IgD-negative memory B cell (primary cell): ENCODE measurements around the gene PATE4. TPM values are rescaled to one million over a fixed set of nuclear protein-coding genes. Genes with fewer than 3 reads are reported as not detected.
"Not testable (repeated sequence)": the region's sequence is repeated elsewhere in the genome, so short reads cannot be mapped to it uniquely, and the experiment has no call there.

ENCODE experiments used
- H3K27ac Mint-ChIP-seq, 3 donors: one replicate each; pipeline ENCODE4 v1.8.0; 2020 to 2022; ENCODE audit warnings: mild to moderate bottlenecking in 3 of 3, mixed read lengths in 3 of 3, moderate library complexity in 1 of 3
- H3K27me3 Mint-ChIP-seq: one replicate; pipeline ENCODE4 v1.8.0; 2021; ENCODE audit warnings: mixed read lengths
- H3K36me3 Mint-ChIP-seq: one replicate; pipeline ENCODE4 v1.8.0; 2020; ENCODE audit warnings: mild to moderate bottlenecking, mixed read lengths
- H3K4me1 Mint-ChIP-seq, 3 donors: one replicate each; pipeline ENCODE4 v1.8.0; 2020 to 2022; ENCODE audit warnings: mixed read lengths in 3 of 3, mild to moderate bottlenecking in 1 of 3
- H3K4me3 Mint-ChIP-seq, 4 donors: one replicate each; pipeline ENCODE4 v1.8.0; 2020 to 2022; ENCODE audit warnings: mild to moderate bottlenecking in 4 of 4, mixed read lengths in 4 of 4, moderate library complexity in 3 of 4
- H3K9me3 Mint-ChIP-seq, 3 donors: one replicate each; pipeline ENCODE4 v1.8.0; 2020 to 2021; ENCODE audit warnings: mixed read lengths in 3 of 3, mild to moderate bottlenecking in 1 of 3
- polyA plus RNA-seq: library from polyadenylated mRNA; unstranded; fragments of 300-500 nt; fragmentation: Illumina TruSeq; gene quantifications from one replicate; pipeline ENCODE4 v1.2.3, GENCODE V29; 2021

Gene PATE4
- not detected for polyA plus RNA-seq

- peaks cover 2% of the 10 kb centered on the region for H3K27me3 Mint-ChIP-seq
- H3K4me3 Mint-ChIP-seq: no peak within 1 kb of the TSS
- H3K4me1 Mint-ChIP-seq: no peaks in the 10 kb centered on the region
- H3K36me3 Mint-ChIP-seq: no peaks in the 10 kb centered on the region
- H3K27ac Mint-ChIP-seq: no peak within 1 kb of the TSS
- H3K9me3 Mint-ChIP-seq: peaks cover 3 to 10% (median 7%) of the 10 kb centered on the region in 3 donors
These were observed at the start of gene PATE4 for GRCh38 chr11:125833016-125833415. PATE4 (plus strand) TSS chr11:125833316; CDS start chr11:125833360, 44 bp downstream.

- Mint-ChIP-seq H3K4me3 (no peak overlapping the region), H3K36me3 (peaks cover 3% of the 10 kb centered on the region), H3K9me3 (peaks cover 0 to 3% (median 0%) of the 10 kb centered on the region in 3 donors), H3K4me1 (no peaks in the 10 kb centered on the region), H3K27ac (no peak overlapping the region), H3K27me3 (peaks cover 5% of the 10 kb centered on the region)
These were observed 48.4 kb upstream of the PATE4 start for GRCh38 chr11:125784678-125785077.

- peaks cover 6% of the 10 kb centered on the region for H3K27me3 Mint-ChIP-seq
- H3K4me3 Mint-ChIP-seq: no peak within 1 kb of the TSS
- H3K27ac Mint-ChIP-seq: no peak within 1 kb of the TSS
- H3K4me1 Mint-ChIP-seq: no peaks in the 10 kb centered on the region
- peaks cover 0 to 5% (median 4%) of the 10 kb centered on the region in 3 donors for H3K9me3 Mint-ChIP-seq
- peaks cover 2% of the 10 kb centered on the region for H3K36me3 Mint-ChIP-seq
These were observed 45.3 kb upstream of the PATE4 start, which contains the start of gene PATE3 for GRCh38 chr11:125787827-125788226. PATE3 (plus strand) TSS chr11:125788127; CDS start chr11:125788152, 25 bp downstream.

GRCh38 chr11:125790825-125791224 lies 42.3 kb upstream of the PATE4 start:
- peaks cover 2% of the 10 kb centered on the region for H3K36me3 Mint-ChIP-seq
- no peaks in the 10 kb centered on the region for H3K4me1 Mint-ChIP-seq
- H3K27ac Mint-ChIP-seq: no peak overlapping the region
- peaks cover 3% of the 10 kb centered on the region for H3K27me3 Mint-ChIP-seq
- H3K4me3 Mint-ChIP-seq: no peak overlapping the region
- H3K9me3 Mint-ChIP-seq: peaks cover 5 to 22% (median 12%) of the 10 kb centered on the region in 3 donors

GRCh38 chr11:125797641-125798040 lies 35.5 kb upstream of the PATE4 start:
- H3K36me3 Mint-ChIP-seq: no peaks in the 10 kb centered on the region
- peaks cover 14 to 48% (median 29%) of the 10 kb centered on the region in 3 donors for H3K9me3 Mint-ChIP-seq
- H3K4me1 Mint-ChIP-seq: no peaks in the 10 kb centered on the region
- no peak overlapping the region for H3K27ac Mint-ChIP-seq
- peaks cover 3% of the 10 kb centered on the region for H3K27me3 Mint-ChIP-seq
- H3K4me3 Mint-ChIP-seq: no peak overlapping the region

GRCh38 chr11:125799808-125800207 lies 33.3 kb upstream of the PATE4 start:
- H3K4me3 Mint-ChIP-seq: no peak overlapping the region
- H3K36me3 Mint-ChIP-seq: no peaks in the 10 kb centered on the region
- peaks cover 2% of the 10 kb centered on the region for H3K27me3 Mint-ChIP-seq
- H3K4me1 Mint-ChIP-seq: no peaks in the 10 kb centered on the region
- H3K27ac Mint-ChIP-seq: no peak overlapping the region
- H3K9me3 Mint-ChIP-seq: peaks cover 11 to 38% (median 26%) of the 10 kb centered on the region in 3 donors

GRCh38 chr11:125802387-125802786 lies 30.7 kb upstream of the PATE4 start:
- H3K9me3 Mint-ChIP-seq: peaks cover 10 to 28% (median 22%) of the 10 kb centered on the region in 3 donors
- H3K36me3 Mint-ChIP-seq: no peaks in the 10 kb centered on the region
- no peak overlapping the region for H3K4me3 Mint-ChIP-seq
- no peak overlapping the region for H3K27ac Mint-ChIP-seq
- no peaks in the 10 kb centered on the region for H3K4me1 Mint-ChIP-seq
- H3K27me3 Mint-ChIP-seq: peaks cover 1% of the 10 kb centered on the region

- peak overlapping the region in 1 of 4 donors; percentile 17 for H3K4me3 Mint-ChIP-seq
- no peak overlapping the region for H3K27ac Mint-ChIP-seq
- no peaks in the 10 kb centered on the region for H3K4me1 Mint-ChIP-seq
- peaks cover 4 to 15% (median 8%) of the 10 kb centered on the region in 3 donors for H3K9me3 Mint-ChIP-seq
- H3K36me3 Mint-ChIP-seq: no peaks in the 10 kb centered on the region
- no peaks in the 10 kb centered on the region for H3K27me3 Mint-ChIP-seq
These were observed 25.2 kb upstream of the PATE4 start for GRCh38 chr11:125807909-125808308.

- Mint-ChIP-seq H3K9me3 (peaks cover 3 to 7% (median 7%) of the 10 kb centered on the region in 3 donors), H3K4me1 (no peaks in the 10 kb centered on the region), H3K36me3 (peaks cover 2% of the 10 kb centered on the region), H3K27ac (no peak overlapping the region), H3K4me3 (no peak overlapping the region), H3K27me3 (no peaks in the 10 kb centered on the region)
These were observed 2.6 kb downstream of the PATE4 start for GRCh38 chr11:125835748-125836147.

- no peaks in the 10 kb centered on the region for H3K27me3 Mint-ChIP-seq
- H3K36me3 Mint-ChIP-seq: peaks cover 2% of the 10 kb centered on the region
- H3K4me3 Mint-ChIP-seq: no peak overlapping the region
- H3K4me1 Mint-ChIP-seq: no peaks in the 10 kb centered on the region
- H3K27ac Mint-ChIP-seq: no peak overlapping the region
- peaks cover 7 to 20% (median 19%) of the 10 kb centered on the region in 3 donors for H3K9me3 Mint-ChIP-seq
These were observed 9.3 kb downstream of the PATE4 start for GRCh38 chr11:125842321-125842948.

- H3K4me1 Mint-ChIP-seq: no peaks in the 10 kb centered on the region
- no peak overlapping the region for H3K4me3 Mint-ChIP-seq
- peaks cover 3% of the 10 kb centered on the region for H3K27me3 Mint-ChIP-seq
- H3K27ac Mint-ChIP-seq: no peak overlapping the region
- H3K36me3 Mint-ChIP-seq: peaks cover 2% of the 10 kb centered on the region
- peaks cover 9 to 24% (median 20%) of the 10 kb centered on the region in 3 donors for H3K9me3 Mint-ChIP-seq
These were observed 13.1 kb downstream of the PATE4 start for GRCh38 chr11:125846188-125846587.

GRCh38 chr11:125857670-125858069 lies 24.6 kb downstream of the PATE4 start:
- not testable (repeated sequence) for H3K27ac Mint-ChIP-seq, H3K36me3 Mint-ChIP-seq, H3K27me3 Mint-ChIP-seq, H3K4me3 Mint-ChIP-seq, H3K4me1 Mint-ChIP-seq
- peaks cover 3 to 20% (median 6%) of the 10 kb centered on the region in 3 donors for H3K9me3 Mint-ChIP-seq

- H3K4me1 Mint-ChIP-seq, H3K27ac Mint-ChIP-seq, H3K36me3 Mint-ChIP-seq, H3K9me3 Mint-ChIP-seq, H3K4me3 Mint-ChIP-seq, H3K27me3 Mint-ChIP-seq: not testable (repeated sequence)
These were observed 29.7 kb downstream of the PATE4 start for GRCh38 chr11:125862786-125863185.

- H3K27me3 Mint-ChIP-seq, H3K27ac Mint-ChIP-seq, H3K9me3 Mint-ChIP-seq, H3K4me1 Mint-ChIP-seq, H3K36me3 Mint-ChIP-seq, H3K4me3 Mint-ChIP-seq: not testable (repeated sequence)
These were observed 32.2 kb downstream of the PATE4 start for GRCh38 chr11:125865354-125865753.

- peaks cover 2% of the 10 kb centered on the region for H3K36me3 Mint-ChIP-seq
- peaks cover 2 to 12% (median 5%) of the 10 kb centered on the region in 3 donors for H3K9me3 Mint-ChIP-seq
- H3K4me3 Mint-ChIP-seq: no peak overlapping the region
- no peak overlapping the region for H3K27ac Mint-ChIP-seq
- peaks cover 0 to 7% (median 2%) of the 10 kb centered on the region in 3 donors for H3K4me1 Mint-ChIP-seq
- H3K27me3 Mint-ChIP-seq: no peaks in the 10 kb centered on the region
These were observed 36.4 kb downstream of the PATE4 start for GRCh38 chr11:125869521-125869920.
